ENCODE data around the gene TSR3.

DNA sequence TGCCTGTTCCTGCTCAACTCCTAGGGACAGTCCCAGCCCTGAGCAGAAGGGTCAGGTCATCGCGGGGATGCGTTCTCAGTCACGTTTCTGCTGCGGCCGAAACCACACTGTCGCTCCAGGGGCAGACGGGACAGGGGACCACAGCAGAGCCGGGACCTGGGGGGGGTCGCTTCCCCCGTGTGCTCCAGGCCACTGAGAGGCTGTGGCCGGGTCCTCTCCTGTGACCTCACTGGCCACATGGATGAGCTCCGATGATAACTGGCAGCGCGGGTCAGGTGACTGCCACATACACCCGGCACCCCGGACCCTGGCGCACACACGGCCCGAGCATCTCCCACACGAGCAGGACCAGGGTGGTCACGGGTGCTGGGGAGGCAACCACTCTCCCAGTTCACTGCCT, 12.8 kb upstream of the TSR3 start:
- TF ChIP-seq, protein P1, sequence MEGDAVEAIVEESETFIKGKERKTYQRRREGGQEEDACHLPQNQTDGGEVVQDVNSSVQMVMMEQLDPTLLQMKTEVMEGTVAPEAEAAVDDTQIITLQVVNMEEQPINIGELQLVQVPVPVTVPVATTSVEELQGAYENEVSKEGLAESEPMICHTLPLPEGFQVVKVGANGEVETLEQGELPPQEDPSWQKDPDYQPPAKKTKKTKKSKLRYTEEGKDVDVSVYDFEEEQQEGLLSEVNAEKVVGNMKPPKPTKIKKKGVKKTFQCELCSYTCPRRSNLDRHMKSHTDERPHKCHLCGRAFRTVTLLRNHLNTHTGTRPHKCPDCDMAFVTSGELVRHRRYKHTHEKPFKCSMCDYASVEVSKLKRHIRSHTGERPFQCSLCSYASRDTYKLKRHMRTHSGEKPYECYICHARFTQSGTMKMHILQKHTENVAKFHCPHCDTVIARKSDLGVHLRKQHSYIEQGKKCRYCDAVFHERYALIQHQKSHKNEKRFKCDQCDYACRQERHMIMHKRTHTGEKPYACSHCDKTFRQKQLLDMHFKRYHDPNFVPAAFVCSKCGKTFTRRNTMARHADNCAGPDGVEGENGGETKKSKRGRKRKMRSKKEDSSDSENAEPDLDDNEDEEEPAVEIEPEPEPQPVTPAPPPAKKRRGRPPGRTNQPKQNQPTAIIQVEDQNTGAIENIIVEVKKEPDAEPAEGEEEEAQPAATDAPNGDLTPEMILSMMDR (IDR thresholded peaks at IDR 0.05), result no peak
- TF ChIP-seq POLR2A (IDR thresholded peaks at IDR 0.05), result no peak
